GM18909 (cell line): ENCODE data around the gene HOXD11.

ENCODE experiments used
- ATAC-seq: cut with Tn5 transposase; IDR thresholded peaks from one replicate; pipeline ENCODE4 v1.9.1; 2021; ENCODE audit warnings: mild to moderate bottlenecking; ENCODE audit not compliant: unreplicated experiment, poor library complexity

Gene HOXD11

GRCh38 chr2:176092270-176093144 lies 14.6 kb upstream of the HOXD11 start, which contains the start of gene HOXD13:
TSS of gene HOXD13 (plus strand) at chr2:176092721. CDS start at chr2:176092891, 170 bp downstream.
- no peak for ATAC-seq

- ATAC-seq, result no peak
Measured at GRCh38 chr2:176093145-176093897, 13.8 kb upstream of the HOXD11 start.

- no peak for ATAC-seq
Measured at GRCh38 chr2:176093898-176094249, 13.2 kb upstream of the HOXD11 start.

GRCh38 chr2:176094349-176094748 lies 12.7 kb upstream of the HOXD11 start:
- ATAC-seq, result no peak

- no peak for ATAC-seq
Measured at GRCh38 chr2:176095421-176095820, 11.7 kb upstream of the HOXD11 start.

GRCh38 chr2:176096243-176096985 lies 10.7 kb upstream of the HOXD11 start:
- ATAC-seq, result no peak

GRCh38 chr2:176096986-176097819 lies 9.9 kb upstream of the HOXD11 start:
- peak; percentile 83 for ATAC-seq

- ATAC-seq, result no peak
Measured at GRCh38 chr2:176097820-176098365, 9.2 kb upstream of the HOXD11 start.

- ATAC-seq, result no peak
Measured at GRCh38 chr2:176098366-176099158, 8.5 kb upstream of the HOXD11 start.

GRCh38 chr2:176099159-176099727 lies 7.8 kb upstream of the HOXD11 start:
- ATAC-seq, result no peak

GRCh38 chr2:176099728-176100546 lies 7.1 kb upstream of the HOXD11 start, which contains the start of gene HOXD12:
TSS of gene HOXD12 (plus strand) at chr2:176099795. CDS start at chr2:176099802, 7 bp downstream.
- no peak for ATAC-seq

- ATAC-seq, result no peak
Measured at GRCh38 chr2:176100547-176101140, 6.4 kb upstream of the HOXD11 start.

GRCh38 chr2:176101216-176101830 lies 5.8 kb upstream of the HOXD11 start:
- no peak for ATAC-seq

- no peak for ATAC-seq
Measured at GRCh38 chr2:176101842-176102241, 5.2 kb upstream of the HOXD11 start.

GRCh38 chr2:176102309-176102866 lies 4.7 kb upstream of the HOXD11 start:
- ATAC-seq, result no peak

- no peak for ATAC-seq
Measured at GRCh38 chr2:176103194-176103593, 3.9 kb upstream of the HOXD11 start.
